Body of pancreas (tissue), 4 donors: ENCODE data around the gene GLRA3.

Experiments
- POLR2A ChIP-seq, 3 donors: fragments of 450-650 bp; IDR thresholded peaks; one replicate each; pipeline ENCODE4 v1.6.1; 2016; ENCODE audit warnings: antibody characterized with exemption in 3 of 3, mild to moderate bottlenecking in 2 of 3
- TF ChIP-seq, protein P1 (sequence below), 7 experiments: fragments of 450-650 bp in 4 of 7; fragments of 200-600 bp in 3 of 7; sonication (generic) in 3 of 7; IDR thresholded peaks; one replicate each; pipeline ENCODE4 v1.5.1; 2016 to 2019; ENCODE audit warnings: antibody characterized with exemption in 7 of 7

DNA sequence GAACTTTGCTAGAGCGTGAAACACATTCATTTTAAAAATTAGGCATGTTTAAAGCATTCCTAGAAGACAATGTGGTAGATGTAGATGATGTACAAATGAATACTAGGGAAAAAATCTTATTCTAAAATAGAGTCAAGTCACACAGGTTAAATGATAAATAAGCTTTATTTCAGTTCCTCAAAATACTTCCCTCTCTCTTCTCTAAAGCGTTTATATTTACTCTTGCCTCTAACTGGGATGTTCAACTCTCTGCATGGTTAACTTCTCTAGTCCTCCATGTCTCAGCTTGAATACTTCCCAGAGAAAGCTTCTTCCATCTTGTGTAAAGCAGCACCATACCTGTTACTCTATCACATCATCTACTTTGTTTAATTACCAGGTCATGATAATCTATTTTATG lies 30.9 kb upstream of the GLRA3 start:
- TF ChIP-seq, protein P1, sequence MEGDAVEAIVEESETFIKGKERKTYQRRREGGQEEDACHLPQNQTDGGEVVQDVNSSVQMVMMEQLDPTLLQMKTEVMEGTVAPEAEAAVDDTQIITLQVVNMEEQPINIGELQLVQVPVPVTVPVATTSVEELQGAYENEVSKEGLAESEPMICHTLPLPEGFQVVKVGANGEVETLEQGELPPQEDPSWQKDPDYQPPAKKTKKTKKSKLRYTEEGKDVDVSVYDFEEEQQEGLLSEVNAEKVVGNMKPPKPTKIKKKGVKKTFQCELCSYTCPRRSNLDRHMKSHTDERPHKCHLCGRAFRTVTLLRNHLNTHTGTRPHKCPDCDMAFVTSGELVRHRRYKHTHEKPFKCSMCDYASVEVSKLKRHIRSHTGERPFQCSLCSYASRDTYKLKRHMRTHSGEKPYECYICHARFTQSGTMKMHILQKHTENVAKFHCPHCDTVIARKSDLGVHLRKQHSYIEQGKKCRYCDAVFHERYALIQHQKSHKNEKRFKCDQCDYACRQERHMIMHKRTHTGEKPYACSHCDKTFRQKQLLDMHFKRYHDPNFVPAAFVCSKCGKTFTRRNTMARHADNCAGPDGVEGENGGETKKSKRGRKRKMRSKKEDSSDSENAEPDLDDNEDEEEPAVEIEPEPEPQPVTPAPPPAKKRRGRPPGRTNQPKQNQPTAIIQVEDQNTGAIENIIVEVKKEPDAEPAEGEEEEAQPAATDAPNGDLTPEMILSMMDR (IDR thresholded peaks at IDR 0.05) = no peak
- TF ChIP-seq POLR2A (IDR thresholded peaks at IDR 0.05) = no peak
